ENCODE measurements around the gene KRTAP12-1. TPM values are rescaled to one million over a fixed set of nuclear protein-coding genes. Genes with fewer than 3 reads are reported as not detected.

KRTAP12-1 gene
- total and polyA plus RNA-seq, 2 donors: not detected

GRCh38 chr21:44636209-44637017, 45.5 kb downstream of the KRTAP12-1 start:
- H3K27me3 ChIP-seq (ENCODE audit: control insufficient read depth in 2 of 2, insufficient read depth in 1 of 2, low read length in 1 of 2): no peaks in the 10 kb centered on the region
- H3K36me3 ChIP-seq (ENCODE audit: control insufficient read depth in 2 of 2, insufficient read depth in 2 of 2, low read length in 1 of 2): no peaks in the 10 kb centered on the region
- WGBS: 91% methylated on average over 15 of the region's 15 CpGs
- no peak overlapping the region for H3K27ac ChIP-seq (ENCODE audit: low read depth in 1 of 2, low read length in 1 of 2)
- peaks cover 0 to 15% of the 10 kb centered on the region in 2 donors for H3K9me3 ChIP-seq (ENCODE audit: control insufficient read depth in 2 of 2, insufficient read depth in 1 of 2, low read length in 1 of 2)
- no peaks in the 10 kb centered on the region for H3K4me1 ChIP-seq (ENCODE audit: control insufficient read depth in 2 of 2, insufficient read depth in 2 of 2, low read length in 2 of 2)
- no peak for DNase-seq (ENCODE audit: low read depth in 6 of 9, low spot score in 9 of 9)
- no peak overlapping the region for H3K4me3 ChIP-seq (ENCODE audit: low read length in 2 of 2)

GRCh38 chr21:44632067-44632466, 49.9 kb downstream of the KRTAP12-1 start:
- no peak overlapping the region for H3K27ac ChIP-seq (ENCODE audit: low read depth in 1 of 2, low read length in 1 of 2)
- no peak for DNase-seq (ENCODE audit: low read depth in 6 of 9, low spot score in 9 of 9)
- no peak overlapping the region for H3K4me3 ChIP-seq (ENCODE audit: low read length in 2 of 2)
- no peaks in the 10 kb centered on the region for H3K4me1 ChIP-seq (ENCODE audit: control insufficient read depth in 2 of 2, insufficient read depth in 2 of 2, low read length in 2 of 2)
- peaks cover 0 to 20% of the 10 kb centered on the region in 2 donors for H3K9me3 ChIP-seq (ENCODE audit: control insufficient read depth in 2 of 2, insufficient read depth in 1 of 2, low read length in 1 of 2)
- H3K27me3 ChIP-seq (ENCODE audit: control insufficient read depth in 2 of 2, insufficient read depth in 1 of 2, low read length in 1 of 2): no peaks in the 10 kb centered on the region
- H3K36me3 ChIP-seq (ENCODE audit: control insufficient read depth in 2 of 2, insufficient read depth in 2 of 2, low read length in 1 of 2): no peaks in the 10 kb centered on the region
- 93% methylated on average over 1 of the region's 1 CpG for WGBS

Other genes starting within 250 kb of the KRTAP12-1 start
- gene LRRC3, start 226.7 kb downstream of the KRTAP12-1 start, total RNA-seq: 0.24 TPM
- gene LRRC3, start 226.7 kb downstream of the KRTAP12-1 start, polyA plus RNA-seq: 0.55 TPM
- gene KRTAP10-1, start 142.0 kb downstream of the KRTAP12-1 start, total RNA-seq: not detected
- gene KRTAP10-1, start 142.0 kb downstream of the KRTAP12-1 start, polyA plus RNA-seq: not detected
- not detected for gene KRTAP10-2, start 130.7 kb downstream of the KRTAP12-1 start, total RNA-seq
- gene KRTAP10-2, start 130.7 kb downstream of the KRTAP12-1 start, polyA plus RNA-seq: not detected
- gene KRTAP10-3, start 123.4 kb downstream of the KRTAP12-1 start, total RNA-seq: not detected
- gene KRTAP10-3, start 123.4 kb downstream of the KRTAP12-1 start, polyA plus RNA-seq: not detected
- gene KRTAP10-4, start 108.4 kb downstream of the KRTAP12-1 start, total RNA-seq: not detected
- not detected for gene KRTAP10-4, start 108.4 kb downstream of the KRTAP12-1 start, polyA plus RNA-seq
- not detected for gene KRTAP10-5, start 101.6 kb downstream of the KRTAP12-1 start, total RNA-seq
- not detected for gene KRTAP10-5, start 101.6 kb downstream of the KRTAP12-1 start, polyA plus RNA-seq
- gene KRTAP10-6, start 89.7 kb downstream of the KRTAP12-1 start, total RNA-seq: not detected
- not detected for gene KRTAP10-6, start 89.7 kb downstream of the KRTAP12-1 start, polyA plus RNA-seq
- gene KRTAP10-7, start 81.6 kb downstream of the KRTAP12-1 start, total RNA-seq: not detected
- gene KRTAP10-7, start 81.6 kb downstream of the KRTAP12-1 start, polyA plus RNA-seq: not detected
- not detected for gene KRTAP10-8, start 70.1 kb downstream of the KRTAP12-1 start, total RNA-seq
- not detected for gene KRTAP10-8, start 70.1 kb downstream of the KRTAP12-1 start, polyA plus RNA-seq
- not detected for gene KRTAP10-9, start 55.1 kb downstream of the KRTAP12-1 start, total RNA-seq
- not detected for gene KRTAP10-9, start 55.1 kb downstream of the KRTAP12-1 start, polyA plus RNA-seq
- not detected for gene KRTAP10-10, start 44.8 kb downstream of the KRTAP12-1 start, total RNA-seq
- gene KRTAP10-10, start 44.8 kb downstream of the KRTAP12-1 start, polyA plus RNA-seq: not detected
- not detected for gene KRTAP10-11, start 35.7 kb downstream of the KRTAP12-1 start, total RNA-seq
- not detected for gene KRTAP10-11, start 35.7 kb downstream of the KRTAP12-1 start, polyA plus RNA-seq
- not detected for gene KRTAP12-4, start 27.5 kb downstream of the KRTAP12-1 start, total RNA-seq
- not detected for gene KRTAP12-4, start 27.5 kb downstream of the KRTAP12-1 start, polyA plus RNA-seq
- not detected for gene KRTAP12-3, start 24.2 kb downstream of the KRTAP12-1 start, total RNA-seq
- gene KRTAP12-3, start 24.2 kb downstream of the KRTAP12-1 start, polyA plus RNA-seq: not detected
- gene KRTAP12-2, start 15.2 kb downstream of the KRTAP12-1 start, total RNA-seq: not detected
- not detected for gene KRTAP12-2, start 15.2 kb downstream of the KRTAP12-1 start, polyA plus RNA-seq
- gene KRTAP10-12, start 15.0 kb upstream of the KRTAP12-1 start, total RNA-seq: not detected
- not detected for gene KRTAP10-12, start 15.0 kb upstream of the KRTAP12-1 start, polyA plus RNA-seq
- gene TSPEAR, start 29.4 kb upstream of the KRTAP12-1 start, total RNA-seq: 0.38 TPM
- gene TSPEAR, start 29.4 kb upstream of the KRTAP12-1 start, polyA plus RNA-seq: 0.07 TPM
- gene UBE2G2, start 119.7 kb upstream of the KRTAP12-1 start, total RNA-seq: 32.8 TPM
- 67.6 TPM for gene UBE2G2, start 119.7 kb upstream of the KRTAP12-1 start, polyA plus RNA-seq
- 63.7 TPM for gene SUMO3, start 135.9 kb upstream of the KRTAP12-1 start, total RNA-seq
- gene SUMO3, start 135.9 kb upstream of the KRTAP12-1 start, polyA plus RNA-seq: 49.6 TPM
- gene PTTG1IP, start 191.5 kb upstream of the KRTAP12-1 start, total RNA-seq: 75.3 TPM
- 138 TPM for gene PTTG1IP, start 191.5 kb upstream of the KRTAP12-1 start, polyA plus RNA-seq
- 134 TPM for gene ITGB2, start 238.7 kb upstream of the KRTAP12-1 start, total RNA-seq
- 104 TPM for gene ITGB2, start 238.7 kb upstream of the KRTAP12-1 start, polyA plus RNA-seq